Glutamatergic neuron (in vitro differentiated cells): ENCODE data around the gene NPNT. TPM values are rescaled to one million over a fixed set of nuclear protein-coding genes. Genes with fewer than 3 reads are reported as not detected.

Experiments
- DNase-seq: peaks from one replicate; pipeline ENCODE4 v3.0.0; 2022
- H3K27ac Mint-ChIP-seq: one replicate; pipeline ENCODE4 v1.8.0; 2020; ENCODE audit warnings: mild to moderate bottlenecking, mixed read lengths, inconsistent platforms; ENCODE audit not compliant: unreplicated experiment
- H3K27me3 Mint-ChIP-seq: one replicate; pipeline ENCODE4 v1.8.0; 2020; ENCODE audit warnings: mild to moderate bottlenecking, moderate library complexity, mixed read lengths, inconsistent platforms; ENCODE audit not compliant: unreplicated experiment
- H3K36me3 Mint-ChIP-seq: one replicate; pipeline ENCODE4 v1.8.0; 2020; ENCODE audit warnings: mild to moderate bottlenecking, mixed read lengths, inconsistent platforms; ENCODE audit not compliant: unreplicated experiment
- H3K4me1 Mint-ChIP-seq: one replicate; pipeline ENCODE4 v1.8.0; 2020; ENCODE audit warnings: mild to moderate bottlenecking, low read depth, mixed read lengths, inconsistent platforms; ENCODE audit not compliant: unreplicated experiment
- H3K4me3 Mint-ChIP-seq: one replicate; pipeline ENCODE4 v1.8.0; 2020; ENCODE audit warnings: mild to moderate bottlenecking, mixed read lengths, inconsistent platforms; ENCODE audit not compliant: unreplicated experiment
- H3K9me3 Mint-ChIP-seq: one replicate; pipeline ENCODE4 v1.8.0; 2020; ENCODE audit warnings: mild to moderate bottlenecking, moderate library complexity, mixed read lengths, inconsistent platforms; ENCODE audit not compliant: unreplicated experiment
- total RNA-seq: library from RNA; stranded (reverse); fragmentation: NEBNext Ultra II Directional; extraction: Animal tissue kit (Norgen Biotek cat#: 25700); gene quantifications from one replicate; pipeline ENCODE4 v1.2.1, GENCODE V29; 2021; ENCODE audit not compliant: unreplicated experiment
- TF ChIP-seq, protein P1 (sequence below): fragments of 200-600 bp; sonication (generic); IDR thresholded peaks from one replicate; pipeline ENCODE4 v1.5.0; 2021; ENCODE audit not compliant: partially characterized antibody, unreplicated experiment

NPNT gene
- total RNA-seq, 1 donor from 2014 or later, result not detected

DNA sequence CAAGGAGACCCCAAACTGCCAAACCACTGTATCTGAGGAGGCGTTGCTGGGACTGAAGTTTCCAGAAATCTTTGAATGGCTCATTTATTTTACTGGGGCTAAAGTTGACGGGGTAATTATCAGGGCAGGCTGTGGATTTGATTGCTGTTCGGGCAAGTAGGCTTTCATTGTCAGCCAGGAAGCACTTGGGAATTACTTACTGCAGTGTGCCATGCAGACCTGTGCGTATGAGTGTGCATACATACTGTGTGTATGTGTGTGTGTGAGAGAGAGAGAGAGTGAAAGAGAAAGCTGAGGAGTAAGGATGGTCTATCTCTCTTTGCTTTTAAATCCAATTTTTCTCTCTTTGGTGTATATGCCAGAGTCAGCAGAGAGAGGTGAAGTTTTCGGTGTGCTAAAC is 122.7 kb downstream of the NPNT start:
- Mint-ChIP-seq H3K4me1 (no peaks in the 10 kb centered on the region), H3K36me3 (no peaks in the 10 kb centered on the region), H3K4me3 (no peak overlapping the region), H3K9me3 (peaks cover 2% of the 10 kb centered on the region), H3K27me3 (no peaks in the 10 kb centered on the region), H3K27ac (no peak overlapping the region)
- DNase-seq, result no peak
- TF ChIP-seq, protein P1, sequence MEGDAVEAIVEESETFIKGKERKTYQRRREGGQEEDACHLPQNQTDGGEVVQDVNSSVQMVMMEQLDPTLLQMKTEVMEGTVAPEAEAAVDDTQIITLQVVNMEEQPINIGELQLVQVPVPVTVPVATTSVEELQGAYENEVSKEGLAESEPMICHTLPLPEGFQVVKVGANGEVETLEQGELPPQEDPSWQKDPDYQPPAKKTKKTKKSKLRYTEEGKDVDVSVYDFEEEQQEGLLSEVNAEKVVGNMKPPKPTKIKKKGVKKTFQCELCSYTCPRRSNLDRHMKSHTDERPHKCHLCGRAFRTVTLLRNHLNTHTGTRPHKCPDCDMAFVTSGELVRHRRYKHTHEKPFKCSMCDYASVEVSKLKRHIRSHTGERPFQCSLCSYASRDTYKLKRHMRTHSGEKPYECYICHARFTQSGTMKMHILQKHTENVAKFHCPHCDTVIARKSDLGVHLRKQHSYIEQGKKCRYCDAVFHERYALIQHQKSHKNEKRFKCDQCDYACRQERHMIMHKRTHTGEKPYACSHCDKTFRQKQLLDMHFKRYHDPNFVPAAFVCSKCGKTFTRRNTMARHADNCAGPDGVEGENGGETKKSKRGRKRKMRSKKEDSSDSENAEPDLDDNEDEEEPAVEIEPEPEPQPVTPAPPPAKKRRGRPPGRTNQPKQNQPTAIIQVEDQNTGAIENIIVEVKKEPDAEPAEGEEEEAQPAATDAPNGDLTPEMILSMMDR, result no peak

DNA sequence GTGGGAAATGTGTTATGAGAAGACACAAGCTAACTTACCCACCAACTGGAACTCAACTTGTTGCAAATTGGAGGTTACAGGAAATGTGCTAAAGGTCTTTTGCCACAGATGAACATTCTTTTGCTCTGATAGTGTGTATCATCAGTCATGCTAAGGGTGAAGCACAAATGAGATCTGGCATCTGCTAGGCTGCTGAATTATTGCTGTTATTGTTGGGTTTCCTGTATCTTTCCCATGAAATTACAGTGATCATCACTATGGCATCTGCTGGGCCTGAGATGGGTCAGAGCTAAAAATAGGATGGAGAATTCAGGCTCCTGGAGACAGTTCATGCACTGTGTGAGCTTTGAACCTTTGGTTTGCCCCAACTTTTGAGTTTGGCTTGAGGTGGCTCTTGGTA is 124.5 kb downstream of the NPNT start:
- no peak for DNase-seq
- TF ChIP-seq, protein P1, result no peak
- H3K4me1 Mint-ChIP-seq, result no peaks in the 10 kb centered on the region
- H3K9me3 Mint-ChIP-seq, result no peaks in the 10 kb centered on the region
- H3K27ac Mint-ChIP-seq, result no peak overlapping the region
- H3K36me3 Mint-ChIP-seq, result no peaks in the 10 kb centered on the region
- H3K4me3 Mint-ChIP-seq, result no peak overlapping the region
- H3K27me3 Mint-ChIP-seq, result no peaks in the 10 kb centered on the region

Other genes with a start within 250 kb of the NPNT start
- gene INTS12, start 186.8 kb upstream of the NPNT start, total RNA-seq, result 23.5 TPM
- gene GSTCD, start 186.7 kb upstream of the NPNT start, total RNA-seq, result 13.9 TPM